ENCODE measurements around the gene IRF3. TPM values are rescaled to one million over a fixed set of nuclear protein-coding genes. Genes with fewer than 3 reads are reported as not detected.
A peak's percentile ranks its signal among the peaks of the same experiment; 100 is the strongest.

The IRF3 gene
- total and polyA plus RNA-seq, 10 donors: 87.9 to 294 (median 128) TPM

DNA sequence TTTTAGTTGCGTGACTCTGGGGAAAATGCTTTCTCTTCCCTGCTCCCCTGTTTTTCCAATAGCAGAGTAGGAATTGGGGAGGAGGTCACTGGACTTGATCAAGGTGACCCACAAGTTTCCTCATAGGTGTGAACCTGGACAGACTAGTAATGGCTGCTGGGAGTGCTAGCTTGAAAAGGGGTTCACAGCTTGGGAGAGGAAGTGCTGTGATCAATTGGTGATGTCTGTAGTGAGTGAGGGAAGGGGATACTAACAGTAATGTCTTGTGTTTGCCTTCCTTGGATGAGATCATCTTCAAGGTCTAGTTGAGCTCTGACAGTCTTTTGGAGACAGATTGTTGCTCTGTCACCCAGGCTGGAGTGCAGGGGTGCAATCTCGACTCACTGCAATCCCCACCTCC, 1.8 kb upstream of the IRF3 start:
- TF ChIP-seq POLR2AphosphoS5 (IDR thresholded peaks at IDR 0.05) (no peak), CTCF (IDR thresholded peaks at IDR 0.05 in 8 of 11, conservative IDR thresholded peaks at IDR 0.05 in 3 of 11) (no peak), POLR2A (IDR thresholded peaks at IDR 0.05) (no peak)
- no peak overlapping the region for H3K4me3 ChIP-seq
- WGBS, 5 donors: 88 to 100% (median 93%) methylated on average over 2 of the region's 2 CpGs
- no peak for DNase-seq
- no peaks in the 10 kb centered on the region for H3K27me3 ChIP-seq (replicated peaks in 1 of 7)
- peaks cover 15 to 58% (median 41%) of the 10 kb centered on the region in 6 donors for H3K4me1 ChIP-seq
- no peak overlapping the region for H3K27ac ChIP-seq
- H3K36me3 ChIP-seq: peaks cover 0 to 46% (median 6%) of the 10 kb centered on the region in 6 donors
- intact Hi-C loops (cut with DNase I; ENCODE audit: low total_unique reads): loop anchor here (10.0 kb wide), 1 partner anchor 73 kb away; the partner anchor contains the start of gene PRR12
- no peaks in the 10 kb centered on the region for H3K9me3 ChIP-seq

- peak overlapping the region; percentile 66 to 96 (median 93) for H3K27ac ChIP-seq
- intact Hi-C loops (cut with DNase I; ENCODE audit: low total_unique reads): loop anchor here (10.0 kb wide), 1 partner anchor 71 kb away; the partner anchor contains the start of gene PRR12
- peaks cover 2 to 59% (median 20%) of the 10 kb centered on the region in 6 donors for H3K36me3 ChIP-seq
- H3K4me3 ChIP-seq: peak overlapping the region; percentile 42 to 95 (median 86)
- peak in 1 of 11 experiments; percentile 7 for TF ChIP-seq CTCF (IDR thresholded peaks at IDR 0.05 in 8 of 11, conservative IDR thresholded peaks at IDR 0.05 in 3 of 11)
- TF ChIP-seq POLR2AphosphoS5 (IDR thresholded peaks at IDR 0.05): no peak
- 1 to 2% (median 1%) methylated on average over 8 to 9 of the region's 9 CpGs for WGBS, 5 donors
- H3K27me3 ChIP-seq (replicated peaks in 1 of 7): no peaks in the 10 kb centered on the region
- no peaks in the 10 kb centered on the region for H3K9me3 ChIP-seq
- DNase-seq: no peak
- peaks cover 15 to 53% (median 37%) of the 10 kb centered on the region in 6 donors for H3K4me1 ChIP-seq
Measured at GRCh38 chr19:49666120-49666444, 425 bp upstream of the IRF3 start.

DNA sequence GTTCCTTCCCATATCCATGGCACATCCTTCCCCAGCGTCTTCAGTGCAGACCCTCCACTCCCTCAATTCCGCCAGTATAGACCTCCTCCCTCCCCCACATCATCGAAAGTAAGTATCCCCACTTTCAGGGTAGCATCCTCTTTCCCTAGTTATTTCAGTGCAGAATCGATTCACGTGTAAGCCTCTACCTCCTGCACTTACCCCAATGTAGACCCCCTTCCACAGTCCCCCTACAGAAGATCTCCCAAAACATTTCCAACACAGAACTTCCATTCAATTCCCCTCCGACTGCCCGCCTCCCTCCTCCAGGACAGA, 664 bp downstream of the IRF3 start:
- peak overlapping the region; percentile 86 to 96 (median 93) for H3K27ac ChIP-seq
- H3K36me3 ChIP-seq: peaks cover 4 to 59% (median 31%) of the 10 kb centered on the region in 6 donors
- no peak for DNase-seq
- peak overlapping the region; percentile 68 to 95 (median 89) for H3K4me3 ChIP-seq
- TF ChIP-seq POLR2A (IDR thresholded peaks at IDR 0.05) (no peak), CTCF (IDR thresholded peaks at IDR 0.05 in 8 of 11, conservative IDR thresholded peaks at IDR 0.05 in 3 of 11) (no peak), POLR2AphosphoS5 (IDR thresholded peaks at IDR 0.05) (no peak)
- WGBS, 5 donors: 0 to 1% (median 1%) methylated on average over 7 of the region's 7 CpGs
- no peaks in the 10 kb centered on the region for H3K27me3 ChIP-seq (replicated peaks in 1 of 7)
- intact Hi-C loops (cut with DNase I; ENCODE audit: low total_unique reads): loop anchor here (10.0 kb wide), 1 partner anchor 70 kb away; the partner anchor contains the start of gene PRR12
- H3K4me1 ChIP-seq: peaks cover 15 to 53% (median 37%) of the 10 kb centered on the region in 6 donors
- no peaks in the 10 kb centered on the region for H3K9me3 ChIP-seq

DNA sequence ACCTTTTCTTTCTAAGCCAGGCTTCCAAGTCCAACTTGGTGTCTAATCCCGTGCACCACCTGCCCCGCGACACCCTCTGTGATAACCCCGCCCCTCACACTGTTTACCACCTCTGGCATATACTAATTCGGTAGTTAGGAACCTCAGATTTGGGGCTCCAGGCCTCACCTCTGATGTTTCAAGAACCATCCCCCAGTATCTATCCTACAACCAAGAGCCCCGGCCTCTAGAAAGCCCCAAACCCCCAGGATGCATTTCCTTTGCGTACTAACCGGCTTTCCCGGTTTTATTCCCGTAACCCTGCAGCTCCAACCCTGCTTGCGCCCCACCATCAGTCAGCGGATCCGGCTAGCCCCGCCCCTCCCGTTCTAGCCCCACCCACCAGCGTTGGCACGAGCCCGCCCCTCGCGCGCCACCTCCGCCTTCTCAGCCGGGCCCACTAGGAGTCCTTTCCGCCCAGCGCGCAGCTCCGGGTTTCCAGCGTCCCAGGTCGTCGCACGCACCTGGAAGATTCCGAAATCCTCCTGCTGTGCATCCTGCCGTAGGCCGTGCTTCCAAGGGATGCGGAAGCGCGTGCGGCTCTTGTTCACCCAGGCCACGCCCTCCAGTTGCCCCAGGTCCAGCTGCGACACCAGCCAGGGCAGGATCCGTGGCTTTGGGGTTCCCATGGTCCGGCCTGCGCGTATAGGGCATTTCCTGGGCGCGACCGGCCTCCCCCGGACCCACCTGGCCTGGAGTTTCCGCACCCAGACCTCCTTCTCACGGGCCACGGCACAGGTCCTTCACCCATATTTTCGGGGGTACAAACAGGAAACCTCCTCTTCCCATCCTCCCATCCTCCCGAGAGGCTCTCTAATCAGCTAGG, 1.3 kb downstream of the IRF3 start:
- H3K36me3 ChIP-seq: peaks cover 4 to 59% (median 34%) of the 10 kb centered on the region in 6 donors
- 0 to 1% (median 0%) methylated on average over 44 to 53 of the region's 53 CpGs for WGBS, 5 donors
- peak overlapping the region; percentile 68 to 95 (median 89) for H3K4me3 ChIP-seq
- H3K27me3 ChIP-seq (replicated peaks in 1 of 7): no peaks in the 10 kb centered on the region
- H3K9me3 ChIP-seq: no peaks in the 10 kb centered on the region
- TF ChIP-seq POLR2AphosphoS5 (IDR thresholded peaks at IDR 0.05) (peak; percentile 83 to 90 (median 89)), CTCF (IDR thresholded peaks at IDR 0.05 in 8 of 11, conservative IDR thresholded peaks at IDR 0.05 in 3 of 11) (peak in 10 of 11 experiments; percentile 9 to 76 (median 49)), POLR2A (IDR thresholded peaks at IDR 0.05) (peak in 1 of 3 donors; percentile 21)
- H3K27ac ChIP-seq: peak overlapping the region; percentile 86 to 96 (median 93)
- DNase-seq: peak; percentile 97
- intact Hi-C loops (cut with DNase I; ENCODE audit: low total_unique reads): loop anchor here (10.0 kb wide), 1 partner anchor 70 kb away; the partner anchor contains the start of gene PRR12
- peaks cover 15 to 53% (median 37%) of the 10 kb centered on the region in 6 donors for H3K4me1 ChIP-seq
